Loucy (cell line): Measurements from ENCODE around the gene NR2F1-AS1.

Experiments used
- EZH2phosphoT487 ChIP-seq: fragments of 200-600 bp; IDR thresholded peaks from 2 replicates; pipeline ENCODE4 v1.6.1; 2018; ENCODE audit warnings: antibody characterized with exemption, mild to moderate bottlenecking, moderate library complexity, borderline replicate concordance
- TF ChIP-seq, protein P1 (sequence below): fragments of 200-600 bp; sonication (generic); conservative IDR thresholded peaks from 2 replicates; pipeline ENCODE4 v1.5.1; 2014; ENCODE audit warnings: mild to moderate bottlenecking, antibody characterized with exemption, low read length

DNA sequence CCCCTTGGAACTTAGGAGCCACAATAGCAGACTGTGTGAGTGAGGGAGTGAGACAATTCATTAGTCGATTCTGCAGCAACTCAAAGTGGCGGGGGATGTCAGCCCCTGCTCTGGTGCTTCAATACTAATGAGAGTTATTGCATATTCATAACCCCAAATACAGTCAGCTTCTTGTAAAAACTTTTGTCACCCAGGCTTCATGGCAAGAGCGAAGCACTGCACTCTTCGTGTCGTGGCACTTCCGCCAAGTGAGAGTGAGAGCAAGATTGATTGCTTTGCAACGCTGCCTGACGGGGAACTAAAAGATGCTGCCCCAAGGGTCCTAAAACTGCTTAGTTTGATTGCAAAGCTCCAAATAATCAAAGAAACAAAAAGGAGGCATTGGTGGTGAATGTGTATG, 150.9 kb downstream of the NR2F1-AS1 start:
- TF ChIP-seq, protein P1, sequence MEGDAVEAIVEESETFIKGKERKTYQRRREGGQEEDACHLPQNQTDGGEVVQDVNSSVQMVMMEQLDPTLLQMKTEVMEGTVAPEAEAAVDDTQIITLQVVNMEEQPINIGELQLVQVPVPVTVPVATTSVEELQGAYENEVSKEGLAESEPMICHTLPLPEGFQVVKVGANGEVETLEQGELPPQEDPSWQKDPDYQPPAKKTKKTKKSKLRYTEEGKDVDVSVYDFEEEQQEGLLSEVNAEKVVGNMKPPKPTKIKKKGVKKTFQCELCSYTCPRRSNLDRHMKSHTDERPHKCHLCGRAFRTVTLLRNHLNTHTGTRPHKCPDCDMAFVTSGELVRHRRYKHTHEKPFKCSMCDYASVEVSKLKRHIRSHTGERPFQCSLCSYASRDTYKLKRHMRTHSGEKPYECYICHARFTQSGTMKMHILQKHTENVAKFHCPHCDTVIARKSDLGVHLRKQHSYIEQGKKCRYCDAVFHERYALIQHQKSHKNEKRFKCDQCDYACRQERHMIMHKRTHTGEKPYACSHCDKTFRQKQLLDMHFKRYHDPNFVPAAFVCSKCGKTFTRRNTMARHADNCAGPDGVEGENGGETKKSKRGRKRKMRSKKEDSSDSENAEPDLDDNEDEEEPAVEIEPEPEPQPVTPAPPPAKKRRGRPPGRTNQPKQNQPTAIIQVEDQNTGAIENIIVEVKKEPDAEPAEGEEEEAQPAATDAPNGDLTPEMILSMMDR: no peak
- TF ChIP-seq EZH2phosphoT487: no peak
